Neural cell (in vitro differentiated cells): ENCODE data around the gene SLC4A9. TPM values are rescaled to one million over a fixed set of nuclear protein-coding genes. Genes with fewer than 3 reads are reported as not detected.

ENCODE experiments used
- H2AFZ ChIP-seq: fragments of 200-600, 300-800 bp; sonication (generic), shearing (Covaris generic); 2 replicates; pipeline ENCODE4 v1.6.0; 2014; ENCODE audit warnings: low read depth, mild to moderate bottlenecking, antibody characterized with exemption, low read length, moderate library complexity
- H3F3A ChIP-seq: fragments of 200-600 bp; shearing (Covaris generic); 2 replicates; pipeline ENCODE4 v1.6.1; 2016; ENCODE audit warnings: mild to moderate bottlenecking, moderate library complexity, mixed read lengths, antibody characterized with exemption, low read length; ENCODE audit not compliant: insufficient read depth, poor library complexity, severe bottlenecking
- H3K27ac ChIP-seq: fragments of 200-600, 300-800 bp; sonication (generic), shearing (Covaris generic); 2 replicates; pipeline ENCODE4 v1.5.1; 2014; ENCODE audit warnings: mild to moderate bottlenecking, low read length, moderate library complexity
- H3K27me3 ChIP-seq: fragments of 300-800, 200-600 bp; sonication (generic), shearing (Covaris generic); 2 replicates; pipeline ENCODE4 v1.6.0; 2014; ENCODE audit warnings: mild to moderate bottlenecking, low read depth, low read length, moderate library complexity; ENCODE audit not compliant: insufficient read depth
- H3K36me3 ChIP-seq: fragments of 300-800, 200-600 bp; sonication (generic), shearing (Covaris generic); 2 replicates; pipeline ENCODE4 v1.5.1; 2014; ENCODE audit warnings: mild to moderate bottlenecking, antibody characterized with exemption, low read length, moderate library complexity; ENCODE audit not compliant: insufficient read depth
- H3K4me2 ChIP-seq: fragments of 300-800, 200-600 bp; sonication (generic), shearing (Covaris generic); 2 replicates; pipeline ENCODE4 v1.6.0; 2014; ENCODE audit warnings: mild to moderate bottlenecking, low read length
- H3K4me3 ChIP-seq: fragments of 300-800, 200-600 bp; sonication (generic), shearing (Covaris generic); 2 replicates; pipeline ENCODE4 v1.5.1; 2014; ENCODE audit warnings: mild to moderate bottlenecking, low read length, moderate library complexity
- H3K79me2 ChIP-seq: fragments of 200-600 bp; shearing (Covaris generic); replicated peaks from 2 replicates; pipeline ENCODE4 v1.6.0; 2014; ENCODE audit warnings: mild to moderate bottlenecking, low read length, moderate library complexity; ENCODE audit not compliant: insufficient read depth
- H3K9ac ChIP-seq: fragments of 300-800, 200-600 bp; sonication (generic), shearing (Covaris generic); 2 replicates; pipeline ENCODE4 v1.6.1; 2016; ENCODE audit warnings: mild to moderate bottlenecking, low read length, mixed read lengths
- H3K9me2 ChIP-seq: fragments of 200-600 bp; shearing (Covaris generic); 2 replicates; pipeline ENCODE4 v1.6.1; 2016; ENCODE audit warnings: mild to moderate bottlenecking, low read length, mixed read lengths; ENCODE audit not compliant: insufficient read depth
- H3K9me3 ChIP-seq: fragments of 200-600, 300-800 bp; sonication (generic), shearing (Covaris generic); 2 replicates; pipeline ENCODE4 v1.6.1; 2016; ENCODE audit warnings: mild to moderate bottlenecking, mixed run types, low read length, moderate library complexity, mixed read lengths
- H4K20me1 ChIP-seq: fragments of 200-600 bp; shearing (Covaris generic); 2 replicates; pipeline ENCODE4 v1.6.1; 2016; ENCODE audit warnings: mild to moderate bottlenecking, mixed run types; ENCODE audit not compliant: insufficient read depth
- EP300 ChIP-seq: fragments of 450-650 bp; conservative IDR thresholded peaks from 2 replicates; pipeline ENCODE4 v1.6.1; 2014; ENCODE audit warnings: antibody characterized with exemption, mild to moderate bottlenecking, moderate library complexity; ENCODE audit not compliant: poor library complexity, severe bottlenecking
- EZH2 ChIP-seq: fragments of 200-600, 300-800 bp; shearing (Covaris generic), sonication (generic); IDR thresholded peaks from 2 replicates; pipeline ENCODE4 v1.6.1; 2014; ENCODE audit warnings: antibody characterized with exemption, low read length, borderline replicate concordance, mild to moderate bottlenecking; ENCODE audit not compliant: insufficient read depth, poor library complexity, severe bottlenecking
- MXI1 ChIP-seq: fragments of 450-650 bp; conservative IDR thresholded peaks from 2 replicates; pipeline ENCODE4 v1.6.1; 2014; ENCODE audit warnings: antibody characterized with exemption, mild to moderate bottlenecking; ENCODE audit not compliant: poor library complexity, severe bottlenecking
- POLR2AphosphoS5 ChIP-seq: IDR thresholded peaks from 2 replicates; pipeline ENCODE4 v1.6.1; 2012
- RAD21 ChIP-seq: fragments of 450-650 bp; conservative IDR thresholded peaks from 2 replicates; pipeline ENCODE4 v1.6.1; 2014; ENCODE audit warnings: antibody characterized with exemption, mild to moderate bottlenecking, moderate library complexity
- SMC3 ChIP-seq: fragments of 450-650 bp; conservative IDR thresholded peaks from 2 replicates; pipeline ENCODE4 v1.6.1; 2014; ENCODE audit warnings: antibody characterized with exemption, mild to moderate bottlenecking, moderate library complexity; ENCODE audit not compliant: poor library complexity
- TAF1 ChIP-seq: IDR thresholded peaks from 2 replicates; pipeline ENCODE4 v1.6.1; 2012; ENCODE audit warnings: low read depth
- polyA plus RNA-seq: library from polyadenylated mRNA; depleted of rRNA; stranded (reverse); fragments of >200 nt; gene quantifications from 2 replicates; pipeline ENCODE4 v1.2.3, GENCODE V29; 2014
- TF ChIP-seq, protein P1 (sequence below): IDR thresholded peaks from 2 replicates; pipeline ENCODE4 v1.6.1; 2012; ENCODE audit warnings: borderline replicate concordance
- TF ChIP-seq, protein P2 (sequence below): fragments of 450-650 bp; IDR thresholded peaks from 2 replicates; pipeline ENCODE4 v1.5.1; 2014; ENCODE audit warnings: antibody characterized with exemption, mild to moderate bottlenecking, moderate library complexity; ENCODE audit not compliant: poor library complexity, severe bottlenecking

The SLC4A9 gene
- polyA plus RNA-seq, 1 donor from 2014 or later: not detected

DNA sequence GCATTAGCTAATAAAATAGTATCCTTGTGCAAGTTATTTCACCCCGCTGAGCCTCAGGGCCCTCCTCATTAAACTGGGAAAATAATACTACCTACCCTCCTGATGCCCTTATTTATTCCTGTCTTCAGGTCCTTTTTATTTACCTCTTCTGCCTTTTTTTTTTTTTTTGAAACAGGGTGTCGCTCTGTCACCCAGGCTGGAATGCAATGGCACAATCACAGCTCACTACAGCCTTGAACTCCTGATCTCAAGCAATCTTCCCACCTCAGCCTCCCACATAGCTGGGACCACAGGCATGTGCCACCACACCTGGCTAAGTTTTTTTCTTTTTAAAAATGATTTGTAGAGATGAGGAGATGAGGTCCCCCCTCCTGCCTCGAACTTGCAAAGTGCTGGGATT lies 34.5 kb upstream of the SLC4A9 start:
- H3K9ac ChIP-seq: no peak overlapping the region
- no peak for TF ChIP-seq EZH2
- TF ChIP-seq TAF1: no peak
- TF ChIP-seq, protein P1, sequence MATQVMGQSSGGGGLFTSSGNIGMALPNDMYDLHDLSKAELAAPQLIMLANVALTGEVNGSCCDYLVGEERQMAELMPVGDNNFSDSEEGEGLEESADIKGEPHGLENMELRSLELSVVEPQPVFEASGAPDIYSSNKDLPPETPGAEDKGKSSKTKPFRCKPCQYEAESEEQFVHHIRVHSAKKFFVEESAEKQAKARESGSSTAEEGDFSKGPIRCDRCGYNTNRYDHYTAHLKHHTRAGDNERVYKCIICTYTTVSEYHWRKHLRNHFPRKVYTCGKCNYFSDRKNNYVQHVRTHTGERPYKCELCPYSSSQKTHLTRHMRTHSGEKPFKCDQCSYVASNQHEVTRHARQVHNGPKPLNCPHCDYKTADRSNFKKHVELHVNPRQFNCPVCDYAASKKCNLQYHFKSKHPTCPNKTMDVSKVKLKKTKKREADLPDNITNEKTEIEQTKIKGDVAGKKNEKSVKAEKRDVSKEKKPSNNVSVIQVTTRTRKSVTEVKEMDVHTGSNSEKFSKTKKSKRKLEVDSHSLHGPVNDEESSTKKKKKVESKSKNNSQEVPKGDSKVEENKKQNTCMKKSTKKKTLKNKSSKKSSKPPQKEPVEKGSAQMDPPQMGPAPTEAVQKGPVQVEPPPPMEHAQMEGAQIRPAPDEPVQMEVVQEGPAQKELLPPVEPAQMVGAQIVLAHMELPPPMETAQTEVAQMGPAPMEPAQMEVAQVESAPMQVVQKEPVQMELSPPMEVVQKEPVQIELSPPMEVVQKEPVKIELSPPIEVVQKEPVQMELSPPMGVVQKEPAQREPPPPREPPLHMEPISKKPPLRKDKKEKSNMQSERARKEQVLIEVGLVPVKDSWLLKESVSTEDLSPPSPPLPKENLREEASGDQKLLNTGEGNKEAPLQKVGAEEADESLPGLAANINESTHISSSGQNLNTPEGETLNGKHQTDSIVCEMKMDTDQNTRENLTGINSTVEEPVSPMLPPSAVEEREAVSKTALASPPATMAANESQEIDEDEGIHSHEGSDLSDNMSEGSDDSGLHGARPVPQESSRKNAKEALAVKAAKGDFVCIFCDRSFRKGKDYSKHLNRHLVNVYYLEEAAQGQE: no peak
- TF ChIP-seq RAD21: no peak
- TF ChIP-seq EP300: no peak
- TF ChIP-seq, protein P2, sequence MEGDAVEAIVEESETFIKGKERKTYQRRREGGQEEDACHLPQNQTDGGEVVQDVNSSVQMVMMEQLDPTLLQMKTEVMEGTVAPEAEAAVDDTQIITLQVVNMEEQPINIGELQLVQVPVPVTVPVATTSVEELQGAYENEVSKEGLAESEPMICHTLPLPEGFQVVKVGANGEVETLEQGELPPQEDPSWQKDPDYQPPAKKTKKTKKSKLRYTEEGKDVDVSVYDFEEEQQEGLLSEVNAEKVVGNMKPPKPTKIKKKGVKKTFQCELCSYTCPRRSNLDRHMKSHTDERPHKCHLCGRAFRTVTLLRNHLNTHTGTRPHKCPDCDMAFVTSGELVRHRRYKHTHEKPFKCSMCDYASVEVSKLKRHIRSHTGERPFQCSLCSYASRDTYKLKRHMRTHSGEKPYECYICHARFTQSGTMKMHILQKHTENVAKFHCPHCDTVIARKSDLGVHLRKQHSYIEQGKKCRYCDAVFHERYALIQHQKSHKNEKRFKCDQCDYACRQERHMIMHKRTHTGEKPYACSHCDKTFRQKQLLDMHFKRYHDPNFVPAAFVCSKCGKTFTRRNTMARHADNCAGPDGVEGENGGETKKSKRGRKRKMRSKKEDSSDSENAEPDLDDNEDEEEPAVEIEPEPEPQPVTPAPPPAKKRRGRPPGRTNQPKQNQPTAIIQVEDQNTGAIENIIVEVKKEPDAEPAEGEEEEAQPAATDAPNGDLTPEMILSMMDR: no peak
- no peak for TF ChIP-seq SMC3
- TF ChIP-seq POLR2AphosphoS5: no peak
- no peak for TF ChIP-seq MXI1
- no peaks in the 10 kb centered on the region for H4K20me1 ChIP-seq
- no peaks in the 10 kb centered on the region for H3K9me3 ChIP-seq
- no peak overlapping the region for H2AFZ ChIP-seq
- H3K36me3 ChIP-seq: no peaks in the 10 kb centered on the region
- H3F3A ChIP-seq: no peaks in the 10 kb centered on the region
- H3K27ac ChIP-seq: no peak overlapping the region
- H3K79me2 ChIP-seq: no peaks in the 10 kb centered on the region
- H3K4me3 ChIP-seq: no peak overlapping the region
- no peaks in the 10 kb centered on the region for H3K27me3 ChIP-seq
- H3K9me2 ChIP-seq: no peaks in the 10 kb centered on the region
- H3K4me2 ChIP-seq: no peak overlapping the region

DNA sequence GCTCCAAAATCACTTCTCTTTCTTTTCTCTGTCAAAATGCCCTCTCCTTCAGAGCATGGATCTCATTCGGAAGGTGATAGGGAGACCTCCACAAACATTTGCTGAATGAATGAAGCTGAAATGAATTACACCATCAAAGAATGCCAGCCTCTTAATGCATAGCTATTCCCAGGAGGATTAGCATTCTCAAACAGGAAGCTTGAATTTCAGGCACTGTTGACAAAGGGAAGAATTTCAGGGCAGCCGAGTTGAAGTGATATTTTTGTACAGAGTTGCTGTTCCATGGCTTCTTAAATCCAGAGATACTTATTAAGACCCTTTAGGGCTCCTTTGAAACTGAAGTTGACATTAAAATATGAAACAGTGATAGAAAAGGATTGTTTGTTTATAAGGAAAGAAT lies 32.4 kb upstream of the SLC4A9 start:
- Histone ChIP-seq H3K9ac (no peak overlapping the region), H3K36me3 (no peaks in the 10 kb centered on the region), H3K4me2 (no peak overlapping the region), H3K9me2 (no peaks in the 10 kb centered on the region), H3K9me3 (no peaks in the 10 kb centered on the region), H3K27ac (no peak overlapping the region), H3F3A (no peaks in the 10 kb centered on the region), H3K79me2 (no peaks in the 10 kb centered on the region), H3K4me3 (no peak overlapping the region), H3K27me3 (no peaks in the 10 kb centered on the region), H2AFZ (no peak overlapping the region), H4K20me1 (no peaks in the 10 kb centered on the region)
- TF ChIP-seq, protein P1: no peak
- TF ChIP-seq MXI1 (no peak), RAD21 (no peak), EP300 (no peak), EZH2 (no peak), SMC3 (no peak), TAF1 (no peak), POLR2AphosphoS5 (no peak)
- TF ChIP-seq, protein P2: no peak
